Stomach (tissue), 4 donors: ENCODE data around the gene NUCKS1.
"Not testable (repeated sequence)": the region's sequence is repeated elsewhere in the genome, so short reads cannot be mapped to it uniquely, and the experiment has no call there.

Experiments used
- EP300 ChIP-seq: sonication (generic); formaldehyde crosslinking; IDR thresholded peaks from one replicate; pipeline ENCODE4 v1.6.1; 2017; ENCODE audit warnings: antibody characterized with exemption
- POLR2A ChIP-seq, 4 donors: fragments of 450-650 bp; IDR thresholded peaks; one replicate each; pipeline ENCODE4 v1.6.1; 2016; ENCODE audit warnings: antibody characterized with exemption in 4 of 4, control low read depth in 2 of 4, mild to moderate bottlenecking in 1 of 4, moderate library complexity in 1 of 4
- POLR2AphosphoS5 ChIP-seq, 3 donors: sonication (generic); formaldehyde crosslinking; IDR thresholded peaks; one replicate each; pipeline ENCODE4 v1.6.1; 2016; ENCODE audit warnings: antibody characterized with exemption in 3 of 3
- TF ChIP-seq, protein P1 (sequence below), 7 experiments: fragments of 450-650 bp in 4 of 7; fragments of 200-600 bp in 3 of 7; sonication (generic) in 3 of 7; IDR thresholded peaks; one replicate each; pipeline ENCODE4 v1.5.1; 2016 to 2019; ENCODE audit warnings: antibody characterized with exemption in 7 of 7, control low read depth in 2 of 7, mild to moderate bottlenecking in 1 of 7

GRCh38 chr1:205720740-205721139 lies 29.2 kb downstream of the NUCKS1 start:
- TF ChIP-seq, protein P1, sequence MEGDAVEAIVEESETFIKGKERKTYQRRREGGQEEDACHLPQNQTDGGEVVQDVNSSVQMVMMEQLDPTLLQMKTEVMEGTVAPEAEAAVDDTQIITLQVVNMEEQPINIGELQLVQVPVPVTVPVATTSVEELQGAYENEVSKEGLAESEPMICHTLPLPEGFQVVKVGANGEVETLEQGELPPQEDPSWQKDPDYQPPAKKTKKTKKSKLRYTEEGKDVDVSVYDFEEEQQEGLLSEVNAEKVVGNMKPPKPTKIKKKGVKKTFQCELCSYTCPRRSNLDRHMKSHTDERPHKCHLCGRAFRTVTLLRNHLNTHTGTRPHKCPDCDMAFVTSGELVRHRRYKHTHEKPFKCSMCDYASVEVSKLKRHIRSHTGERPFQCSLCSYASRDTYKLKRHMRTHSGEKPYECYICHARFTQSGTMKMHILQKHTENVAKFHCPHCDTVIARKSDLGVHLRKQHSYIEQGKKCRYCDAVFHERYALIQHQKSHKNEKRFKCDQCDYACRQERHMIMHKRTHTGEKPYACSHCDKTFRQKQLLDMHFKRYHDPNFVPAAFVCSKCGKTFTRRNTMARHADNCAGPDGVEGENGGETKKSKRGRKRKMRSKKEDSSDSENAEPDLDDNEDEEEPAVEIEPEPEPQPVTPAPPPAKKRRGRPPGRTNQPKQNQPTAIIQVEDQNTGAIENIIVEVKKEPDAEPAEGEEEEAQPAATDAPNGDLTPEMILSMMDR (IDR thresholded peaks at IDR 0.05), result not testable (repeated sequence)
- not testable (repeated sequence) for TF ChIP-seq POLR2A (IDR thresholded peaks at IDR 0.05); EP300; POLR2AphosphoS5 (IDR thresholded peaks at IDR 0.05)
